Measurements from ENCODE around the gene FUZ. TPM values are rescaled to one million over a fixed set of nuclear protein-coding genes. Genes with fewer than 3 reads are reported as not detected.

The FUZ gene, protein sequence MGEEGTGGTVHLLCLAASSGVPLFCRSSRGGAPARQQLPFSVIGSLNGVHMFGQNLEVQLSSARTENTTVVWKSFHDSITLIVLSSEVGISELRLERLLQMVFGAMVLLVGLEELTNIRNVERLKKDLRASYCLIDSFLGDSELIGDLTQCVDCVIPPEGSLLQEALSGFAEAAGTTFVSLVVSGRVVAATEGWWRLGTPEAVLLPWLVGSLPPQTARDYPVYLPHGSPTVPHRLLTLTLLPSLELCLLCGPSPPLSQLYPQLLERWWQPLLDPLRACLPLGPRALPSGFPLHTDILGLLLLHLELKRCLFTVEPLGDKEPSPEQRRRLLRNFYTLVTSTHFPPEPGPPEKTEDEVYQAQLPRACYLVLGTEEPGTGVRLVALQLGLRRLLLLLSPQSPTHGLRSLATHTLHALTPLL
- total RNA-seq (10 to 100 TPM; 33.9 to 36.8 TPM), polyA plus RNA-seq (10 to 100 TPM; 18.4 to 26.5 TPM)
- long read RNA-seq, donor 1, partial matches to known transcripts, result 51 of 63 reads
- long read RNA-seq, donor 1, other reads (novel, unspliced or antisense), result 8 of 63 reads
- long read RNA-seq, donor 2, partial matches to known transcripts, result 117 of 160 reads
- long read RNA-seq, donor 2, other reads (novel, unspliced or antisense), result 42 of 160 reads
- long read RNA-seq, donor 3, partial matches to known transcripts, result 9 of 18 reads
- long read RNA-seq, donor 3, other reads (novel, unspliced or antisense), result 7 of 18 reads
- long read RNA-seq, donor 4, partial matches to known transcripts, result 0 of 1 reads
- long read RNA-seq, donor 4, other reads (novel, unspliced or antisense), result 0 of 1 reads
- long read RNA-seq, donor 5, transcript FUZ-201 (11 exons, 1,675 nt), result major isoform, 8 of 10 reads
- long read RNA-seq, donor 5, partial matches to known transcripts, result 0 of 10 reads
- long read RNA-seq, donor 5, other reads (novel, unspliced or antisense), result 0 of 10 reads

- DNase-seq, result peak; percentile 99 to 100 (median 99)
- peak within 1 kb of the TSS; percentile 43 for H3K4me3 ChIP-seq
- H3K9me3 ChIP-seq (ENCODE audit: control insufficient read depth in 4 of 4, insufficient read depth in 3 of 4, low read length in 3 of 4), result no peaks in the 10 kb centered on the region
- ATAC-seq (ENCODE audit: insufficient read depth, low FRiP score), result peak; percentile 64
- H3K4me1 ChIP-seq (ENCODE audit: control insufficient read depth in 5 of 5, insufficient read depth in 5 of 5, low read length in 5 of 5), result peaks cover 0 to 20% (median 8%) of the 10 kb centered on the region in 5 donors
- H3K9ac ChIP-seq (ENCODE audit: insufficient read depth in 1 of 2, low read length in 2 of 2), result peak within 1 kb of the TSS; percentile 81 to 99
- no peak for TF ChIP-seq CTCF (IDR thresholded peaks at IDR 0.05; ENCODE audit: control extremely low read depth, extremely low read depth)
- peaks cover 0 to 2% (median 0%) of the 10 kb centered on the region in 4 donors for H3K36me3 ChIP-seq (ENCODE audit: control insufficient read depth in 4 of 4, insufficient read depth in 4 of 4, low read length in 4 of 4)
- peak within 1 kb of the TSS; percentile 84 to 87 for H3K27ac ChIP-seq (ENCODE audit: low read depth in 1 of 2, low read length in 1 of 2)
- H3K27me3 ChIP-seq (ENCODE audit: control insufficient read depth in 3 of 3, insufficient read depth in 3 of 3, low read length in 2 of 3), result no peaks in the 10 kb centered on the region
- 1% methylated on average over 44 to 45 of the region's 45 CpGs for WGBS, 2 donors
Measured at GRCh38 chr19:49812997-49813861, at the start of gene FUZ. TSS of gene FUZ (minus strand) at chr19:49813292. CDS start at chr19:49813106, 186 bp downstream.

GRCh38 chr19:49862391-49863253 lies 49.5 kb upstream of the FUZ start:
- TF ChIP-seq CTCF (IDR thresholded peaks at IDR 0.05; ENCODE audit: control extremely low read depth, extremely low read depth), result no peak
- Histone ChIP-seq H3K36me3 (ENCODE audit: control insufficient read depth in 4 of 4, insufficient read depth in 4 of 4, low read length in 4 of 4) (peaks cover 0 to 64% (median 27%) of the 10 kb centered on the region in 4 donors), H3K9me3 (ENCODE audit: control insufficient read depth in 4 of 4, insufficient read depth in 3 of 4, low read length in 3 of 4) (no peaks in the 10 kb centered on the region), H3K9ac (ENCODE audit: insufficient read depth in 1 of 2, low read length in 2 of 2) (no peak overlapping the region), H3K27ac (ENCODE audit: low read depth in 1 of 2, low read length in 1 of 2) (no peak overlapping the region), H3K27me3 (ENCODE audit: control insufficient read depth in 3 of 3, insufficient read depth in 3 of 3, low read length in 2 of 3) (no peaks in the 10 kb centered on the region), H3K4me1 (ENCODE audit: control insufficient read depth in 5 of 5, insufficient read depth in 5 of 5, low read length in 5 of 5) (peaks cover 3 to 29% (median 9%) of the 10 kb centered on the region in 5 donors), H3K4me3 (no peak overlapping the region)
- 82 to 84% methylated on average over 43 to 49 of the region's 49 CpGs for WGBS, 2 donors
- ATAC-seq (ENCODE audit: insufficient read depth, low FRiP score) (no peak), DNase-seq (no peak)
